OCI-LY7 (cell line): ENCODE results near the gene GPX7.

Experiments used
- EZH2phosphoT487 ChIP-seq: fragments of 200-600 bp; sonication (generic); IDR thresholded peaks from 2 replicates; pipeline ENCODE4 v1.6.1; 2018; ENCODE audit warnings: low read depth, borderline replicate concordance, mild to moderate bottlenecking, mixed run types, antibody characterized with exemption, low read length, moderate library complexity, mixed read lengths
- TF ChIP-seq, protein P1 (sequence below): fragments of 200-600 bp; sonication (generic); conservative IDR thresholded peaks from 2 replicates; pipeline ENCODE4 v1.5.1; 2014; ENCODE audit warnings: mild to moderate bottlenecking, antibody characterized with exemption, low read length, moderate library complexity, mixed read lengths

DNA sequence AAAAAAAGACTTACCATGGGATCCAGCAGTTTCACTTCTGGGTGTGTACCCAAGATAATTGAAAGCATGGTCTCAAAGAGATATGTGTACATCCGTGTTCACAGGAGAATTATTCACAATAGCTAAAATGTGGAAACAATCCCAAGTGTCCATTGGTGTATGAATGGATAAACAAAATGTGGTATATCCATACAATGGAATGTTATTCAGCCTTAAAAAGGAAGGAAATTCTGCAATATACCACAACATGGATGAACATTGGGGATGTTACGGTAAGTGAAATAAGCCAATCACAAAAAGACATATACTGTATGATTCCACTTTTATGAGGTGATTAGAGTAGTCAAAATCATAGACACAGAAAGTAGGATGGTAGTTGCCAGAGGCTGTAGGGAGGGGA lies 42.3 kb upstream of the GPX7 start:
- TF ChIP-seq, protein P1, sequence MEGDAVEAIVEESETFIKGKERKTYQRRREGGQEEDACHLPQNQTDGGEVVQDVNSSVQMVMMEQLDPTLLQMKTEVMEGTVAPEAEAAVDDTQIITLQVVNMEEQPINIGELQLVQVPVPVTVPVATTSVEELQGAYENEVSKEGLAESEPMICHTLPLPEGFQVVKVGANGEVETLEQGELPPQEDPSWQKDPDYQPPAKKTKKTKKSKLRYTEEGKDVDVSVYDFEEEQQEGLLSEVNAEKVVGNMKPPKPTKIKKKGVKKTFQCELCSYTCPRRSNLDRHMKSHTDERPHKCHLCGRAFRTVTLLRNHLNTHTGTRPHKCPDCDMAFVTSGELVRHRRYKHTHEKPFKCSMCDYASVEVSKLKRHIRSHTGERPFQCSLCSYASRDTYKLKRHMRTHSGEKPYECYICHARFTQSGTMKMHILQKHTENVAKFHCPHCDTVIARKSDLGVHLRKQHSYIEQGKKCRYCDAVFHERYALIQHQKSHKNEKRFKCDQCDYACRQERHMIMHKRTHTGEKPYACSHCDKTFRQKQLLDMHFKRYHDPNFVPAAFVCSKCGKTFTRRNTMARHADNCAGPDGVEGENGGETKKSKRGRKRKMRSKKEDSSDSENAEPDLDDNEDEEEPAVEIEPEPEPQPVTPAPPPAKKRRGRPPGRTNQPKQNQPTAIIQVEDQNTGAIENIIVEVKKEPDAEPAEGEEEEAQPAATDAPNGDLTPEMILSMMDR: no peak
- TF ChIP-seq EZH2phosphoT487: no peak
